Activated CD4-positive, CD25-positive, alpha-beta regulatory T cell treated with anti-CD3 and anti-CD28 coated beads, Interleukin-2, amount 50 U/mL, for 72 hours (primary cell): Measurements from ENCODE around the gene PUS1.
"Not testable (repeated sequence)": the region's sequence is repeated elsewhere in the genome, so short reads cannot be mapped to it uniquely, and the experiment has no call there.

Experiments used
- DNase-seq: peaks from one replicate; pipeline ENCODE4 v3.0.0; 2021

The PUS1 gene

DNA sequence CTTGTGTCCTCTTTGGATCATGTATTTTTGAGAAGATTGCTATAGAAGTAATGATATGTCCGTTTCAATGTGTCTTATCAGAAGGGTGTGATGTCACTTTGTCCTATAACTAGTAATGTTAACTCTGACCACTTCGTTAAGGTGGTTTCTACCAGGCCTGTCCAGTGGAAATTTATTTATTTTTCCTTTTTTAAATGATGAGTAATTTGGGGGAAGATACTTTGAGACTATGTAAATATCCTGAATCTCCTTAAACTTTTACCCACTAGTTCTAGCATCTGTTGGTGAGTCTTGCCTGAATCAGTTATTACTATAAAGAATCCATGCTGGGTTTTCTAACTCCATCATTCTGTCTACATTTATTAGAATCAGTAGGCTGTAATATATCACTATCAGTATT, 36.0 kb downstream of the PUS1 start:
- no peak for DNase-seq

GRCh38 chr12:131971226-131971625, 42.1 kb downstream of the PUS1 start:
- no peak for DNase-seq

GRCh38 chr12:131975228-131975627, 46.2 kb downstream of the PUS1 start:
- no peak for DNase-seq

GRCh38 chr12:131979606-131980005, 50.5 kb downstream of the PUS1 start:
- DNase-seq: no peak

DNA sequence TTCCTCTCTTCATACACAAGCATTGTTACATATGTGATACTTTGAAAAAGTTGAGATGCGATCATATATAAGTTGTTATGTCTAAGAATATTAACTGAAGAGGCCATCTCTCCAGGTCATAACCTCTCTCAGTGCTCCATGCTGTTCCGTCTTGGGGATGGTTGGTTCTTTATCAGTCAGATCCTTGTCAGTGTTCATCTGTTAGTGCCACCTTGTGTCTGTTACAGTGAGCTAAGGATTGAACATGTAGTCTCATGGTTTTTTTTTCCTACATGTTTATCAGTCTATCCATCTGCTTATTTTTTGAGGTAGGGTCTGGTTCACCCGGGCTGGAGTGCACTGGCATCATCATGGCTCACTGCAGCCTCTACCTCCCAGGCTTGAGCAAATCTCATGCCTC, 51.2 kb downstream of the PUS1 start:
- DNase-seq: no peak

DNA sequence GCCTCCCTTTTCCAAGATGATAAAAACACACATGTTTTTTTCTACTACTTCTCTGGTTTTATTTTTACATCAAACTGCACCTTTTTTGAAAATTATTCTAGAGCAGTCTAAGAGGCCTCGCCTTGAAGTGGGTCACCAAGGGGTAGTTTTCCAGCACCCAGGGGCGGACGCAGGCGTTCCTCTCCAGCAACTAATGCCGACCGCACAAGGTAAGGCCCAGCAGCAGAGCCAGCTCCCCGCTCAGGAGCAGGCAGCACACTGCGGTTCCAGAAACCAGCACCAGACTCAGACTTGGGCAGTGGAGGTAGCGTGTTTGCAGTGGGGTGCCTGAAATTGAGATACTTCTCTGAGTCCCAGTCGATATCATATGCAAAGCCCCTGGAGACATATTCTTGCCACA, 52.3 kb downstream of the PUS1 start:
- no peak for DNase-seq

GRCh38 chr12:131982041-131982440, 53.0 kb downstream of the PUS1 start:
- no peak for DNase-seq

DNA sequence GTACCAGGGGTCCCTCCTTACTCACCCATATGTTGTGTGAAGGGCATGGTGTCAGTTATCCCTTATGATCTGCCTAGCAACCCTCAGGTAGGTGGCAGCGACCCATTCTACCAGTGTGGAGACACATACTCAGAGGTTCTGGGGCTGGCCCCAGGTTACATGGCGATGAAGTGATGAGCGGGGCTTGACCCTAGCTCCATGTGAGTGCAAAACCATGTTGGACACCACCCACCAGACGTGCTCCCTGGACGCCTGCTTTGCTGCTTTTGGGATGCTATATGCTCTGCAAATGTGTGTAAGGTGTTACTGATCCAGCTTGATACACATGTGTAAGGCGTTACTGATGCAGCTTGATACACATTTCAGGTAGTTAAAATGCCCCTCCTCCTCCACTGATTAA, 54.0 kb downstream of the PUS1 start:
- DNase-seq: no peak

DNA sequence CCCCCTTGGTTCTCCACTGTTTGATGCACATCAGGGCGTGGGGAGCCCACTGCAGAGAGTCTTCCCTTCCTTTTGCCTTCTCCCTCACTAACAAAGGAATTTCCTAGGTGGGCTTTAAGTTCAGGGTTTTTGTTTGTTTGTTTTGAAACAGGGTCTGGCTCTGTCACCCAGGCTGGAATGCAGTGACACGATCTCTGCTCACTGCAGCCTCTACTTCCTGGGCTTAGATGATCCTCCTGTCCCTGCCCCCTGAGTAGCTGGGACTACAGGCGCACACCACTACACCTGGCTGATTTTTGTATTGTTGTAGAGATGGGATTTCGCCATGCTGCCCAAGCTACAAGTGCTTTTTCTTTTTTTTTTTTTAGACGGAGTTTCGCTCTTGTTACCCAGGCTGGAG, 54.5 kb downstream of the PUS1 start:
- no peak for DNase-seq

DNA sequence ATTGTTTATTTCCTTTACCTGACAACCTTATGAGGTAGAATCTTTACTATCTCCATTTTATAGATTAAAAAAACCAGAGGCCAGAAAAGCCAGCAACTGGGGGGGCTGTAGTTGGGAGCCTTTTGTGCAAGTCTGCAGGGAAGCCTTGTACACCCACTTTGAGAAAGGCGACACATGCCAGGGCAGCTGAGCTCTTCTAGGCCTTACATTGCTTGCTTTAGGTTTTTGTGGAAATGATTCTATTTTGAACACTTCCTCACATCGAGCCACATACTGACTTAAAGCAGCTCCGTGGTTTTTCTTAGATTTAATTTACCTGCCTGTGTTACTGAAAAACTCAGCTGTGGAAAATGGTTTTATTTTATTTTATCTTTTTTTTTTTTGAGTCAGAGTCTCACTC, 55.3 kb downstream of the PUS1 start:
- DNase-seq: no peak

GRCh38 chr12:131985510-131985875, 56.4 kb downstream of the PUS1 start:
- DNase-seq: not testable (repeated sequence)

GRCh38 chr12:131986361-131986760, 57.3 kb downstream of the PUS1 start:
- no peak for DNase-seq

GRCh38 chr12:131986910-131987309, 57.8 kb downstream of the PUS1 start:
- no peak for DNase-seq

DNA sequence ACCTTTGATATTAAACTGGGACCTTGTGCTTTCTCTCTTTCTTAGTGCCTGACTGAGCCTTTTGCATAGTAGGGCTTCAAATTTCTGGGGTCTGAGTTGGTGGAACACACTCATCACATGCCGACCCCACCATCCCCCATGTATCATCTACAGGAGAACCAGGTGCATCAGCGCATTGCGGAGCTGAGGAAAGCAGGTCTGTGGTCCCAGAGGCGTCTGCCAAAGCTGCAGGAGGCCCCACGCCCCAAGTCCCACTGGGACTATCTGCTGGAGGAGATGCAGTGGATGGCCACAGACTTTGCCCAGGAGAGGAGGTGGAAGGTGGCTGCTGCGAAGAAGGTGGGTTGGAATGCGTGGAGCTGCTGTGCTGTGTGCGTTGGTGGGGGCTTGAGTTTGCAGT, 58.5 kb downstream of the PUS1 start:
- DNase-seq: no peak

DNA sequence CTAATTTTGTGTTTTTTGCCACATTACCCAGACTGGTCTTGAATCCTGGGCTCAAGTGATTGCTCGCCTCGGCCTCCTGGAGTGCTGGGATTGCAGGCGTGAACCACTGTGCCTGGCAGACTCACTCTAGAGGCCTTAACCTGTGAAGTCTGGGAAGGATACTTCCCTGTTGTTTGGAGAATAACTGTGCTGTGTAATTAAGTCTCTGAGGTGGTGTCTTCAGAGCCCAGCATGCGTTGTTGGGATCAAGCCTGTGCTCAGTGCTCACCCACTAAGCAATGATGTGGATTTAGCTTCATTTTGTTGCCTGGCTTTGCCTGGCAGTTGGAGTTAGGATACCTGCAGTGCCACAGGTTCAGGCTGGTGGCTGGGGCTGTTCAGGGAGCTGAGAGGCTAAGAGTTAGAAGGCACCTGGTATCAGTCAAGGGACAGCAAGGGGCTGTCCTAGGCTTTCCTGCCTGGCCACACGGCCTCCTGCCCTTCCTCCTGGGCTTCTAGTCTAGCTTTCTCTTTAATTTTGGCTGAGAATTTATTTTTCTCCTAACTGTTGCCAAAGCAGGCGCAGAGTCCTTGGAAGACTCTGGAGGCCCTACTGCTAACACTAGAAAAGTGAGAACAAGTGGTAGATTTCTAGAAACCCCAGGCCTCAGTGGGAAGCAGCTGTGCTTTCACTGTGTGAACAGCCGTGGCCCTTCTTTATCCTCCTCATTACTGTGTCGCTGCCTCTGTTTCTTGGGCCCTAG, 59.1 kb downstream of the PUS1 start:
- no peak for DNase-seq

GRCh38 chr12:131989021-131989420, 59.9 kb downstream of the PUS1 start:
- no peak for DNase-seq

- no peak for DNase-seq
Observed at GRCh38 chr12:131990066-131990979, 61.2 kb downstream of the PUS1 start.

GRCh38 chr12:131990980-131991305, 61.9 kb downstream of the PUS1 start:
- no peak for DNase-seq

- DNase-seq: no peak
Observed at GRCh38 chr12:131991816-131992430, 62.8 kb downstream of the PUS1 start.

- no peak for DNase-seq
Observed at GRCh38 chr12:131994589-131994988, 65.5 kb downstream of the PUS1 start.
